Subcutaneous adipose tissue (tissue), 4 donors: ENCODE measurements around the gene AAMDC. TPM values are rescaled to one million over a fixed set of nuclear protein-coding genes. Genes with fewer than 3 reads are reported as not detected.

Experiments used
- CTCF ChIP-seq: fragments of 450-650 bp; IDR thresholded peaks from one replicate; pipeline ENCODE4 v1.5.1; 2016; ENCODE audit warnings: low read depth, mild to moderate bottlenecking, control low read depth, antibody characterized with exemption, moderate library complexity
- total RNA-seq, 4 donors: library from RNA; depleted of rRNA; stranded (reverse); fragments of >200 nt; gene quantifications; one replicate each; pipeline ENCODE4 v1.1.0, GENCODE V29; 2016

Gene AAMDC
- total RNA-seq, 4 donors from 2014 or later: 33.3 to 69.0 (median 61.5) TPM

GRCh38 chr11:77819921-77820564, 901 bp upstream of the AAMDC start:
- TF ChIP-seq CTCF: no peak

- no peak for TF ChIP-seq CTCF
Observed at GRCh38 chr11:77821349-77821851, 456 bp downstream of the AAMDC start.

GRCh38 chr11:77823775-77824174, 2.8 kb downstream of the AAMDC start:
- no peak for TF ChIP-seq CTCF

GRCh38 chr11:77828926-77829325, 8.0 kb downstream of the AAMDC start:
- TF ChIP-seq CTCF: no peak

GRCh38 chr11:77833302-77833701, 12.4 kb downstream of the AAMDC start:
- TF ChIP-seq CTCF: no peak

- TF ChIP-seq CTCF: no peak
Observed at GRCh38 chr11:77842441-77843121, 21.6 kb downstream of the AAMDC start.

GRCh38 chr11:77851503-77851902, 30.6 kb downstream of the AAMDC start:
- TF ChIP-seq CTCF: no peak
